ENCODE results near the gene DEFB125. TPM values are rescaled to one million over a fixed set of nuclear protein-coding genes. Genes with fewer than 3 reads are reported as not detected.

DEFB125 gene
- total RNA-seq, 4 donors from 2014 or later, result not detected

GRCh38 chr20:64026-64603, 23.4 kb upstream of the DEFB125 start:
- Histone ChIP-seq H3K27me3 (no peaks in the 10 kb centered on the region), H3K4me1 (no peaks in the 10 kb centered on the region), H3K36me3 (no peaks in the 10 kb centered on the region), H3K9me3 (no peaks in the 10 kb centered on the region), H3K27ac (no peak overlapping the region), H3K4me3 (no peak overlapping the region)
- TF ChIP-seq POLR2A (IDR thresholded peaks at IDR 0.05) (no peak), CTCF (IDR thresholded peaks at IDR 0.05) (no peak)
- intact Hi-C loops (cut with DNase I; ENCODE audit: low total_unique reads), result no loop called here
- no peak for DNase-seq

GRCh38 chr20:64766-65322, 22.6 kb upstream of the DEFB125 start:
- TF ChIP-seq POLR2A (IDR thresholded peaks at IDR 0.05), result no peak
- no peak for TF ChIP-seq CTCF (IDR thresholded peaks at IDR 0.05)
- Histone ChIP-seq H3K27ac (no peak overlapping the region), H3K36me3 (no peaks in the 10 kb centered on the region), H3K27me3 (no peaks in the 10 kb centered on the region), H3K4me3 (no peak overlapping the region), H3K4me1 (no peaks in the 10 kb centered on the region), H3K9me3 (no peaks in the 10 kb centered on the region)
- intact Hi-C loops (cut with DNase I; ENCODE audit: low total_unique reads), result no loop called here
- DNase-seq, result no peak

DNA sequence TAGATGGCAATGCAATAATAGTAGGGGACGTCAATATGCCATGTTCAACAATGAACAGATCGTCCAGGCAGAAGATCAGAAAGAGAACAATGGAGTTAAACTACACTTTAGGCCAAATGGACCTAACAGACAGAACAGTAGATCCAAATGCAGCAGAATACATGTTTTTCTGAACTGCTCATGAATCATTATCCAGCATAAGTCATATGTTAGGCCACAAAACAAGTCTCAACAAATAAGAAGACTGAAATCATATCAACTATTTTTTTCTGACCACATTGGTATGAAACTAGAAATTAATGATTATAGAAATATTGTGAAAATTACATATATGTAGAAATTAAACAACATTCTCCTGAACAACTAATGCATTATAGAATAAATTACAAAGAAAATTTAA, 10.2 kb upstream of the DEFB125 start:
- H3K4me1 ChIP-seq, result no peaks in the 10 kb centered on the region
- intact Hi-C loops (cut with DNase I; ENCODE audit: low total_unique reads), result no loop called here
- no peak overlapping the region for H3K27ac ChIP-seq
- peaks cover 0 to 6% of the 10 kb centered on the region in 2 donors for H3K9me3 ChIP-seq
- no peaks in the 10 kb centered on the region for H3K36me3 ChIP-seq
- no peak for DNase-seq
- no peaks in the 10 kb centered on the region for H3K27me3 ChIP-seq
- no peak for TF ChIP-seq CTCF (IDR thresholded peaks at IDR 0.05)
- no peak for TF ChIP-seq POLR2A (IDR thresholded peaks at IDR 0.05)
- H3K4me3 ChIP-seq, result no peak overlapping the region

- H3K4me3 ChIP-seq, result no peak overlapping the region
- TF ChIP-seq CTCF (IDR thresholded peaks at IDR 0.05) (no peak), POLR2A (IDR thresholded peaks at IDR 0.05) (no peak)
- peaks cover 0 to 6% of the 10 kb centered on the region in 2 donors for H3K9me3 ChIP-seq
- no peak for DNase-seq
- H3K4me1 ChIP-seq, result no peaks in the 10 kb centered on the region
- H3K36me3 ChIP-seq, result no peaks in the 10 kb centered on the region
- H3K27ac ChIP-seq, result no peak overlapping the region
- intact Hi-C loops (cut with DNase I; ENCODE audit: low total_unique reads), result no loop called here
- no peaks in the 10 kb centered on the region for H3K27me3 ChIP-seq
Observed at GRCh38 chr20:78338-78737, 9.1 kb upstream of the DEFB125 start.

GRCh38 chr20:79565-79964, 7.9 kb upstream of the DEFB125 start:
- Histone ChIP-seq H3K27ac (no peak overlapping the region), H3K4me1 (no peaks in the 10 kb centered on the region), H3K36me3 (no peaks in the 10 kb centered on the region), H3K9me3 (peaks cover 0 to 6% of the 10 kb centered on the region in 2 donors), H3K4me3 (no peak overlapping the region), H3K27me3 (no peaks in the 10 kb centered on the region)
- intact Hi-C loops (cut with DNase I; ENCODE audit: low total_unique reads), result no loop called here
- DNase-seq, result no peak
- TF ChIP-seq CTCF (IDR thresholded peaks at IDR 0.05), result no peak
- no peak for TF ChIP-seq POLR2A (IDR thresholded peaks at IDR 0.05)
